Psoas muscle (tissue), 8 donors: ENCODE measurements around the gene MTMR2. TPM values are rescaled to one million over a fixed set of nuclear protein-coding genes. Genes with fewer than 3 reads are reported as not detected.
"Not testable (repeated sequence)": the region's sequence is repeated elsewhere in the genome, so short reads cannot be mapped to it uniquely, and the experiment has no call there.

ENCODE experiments used
- ATAC-seq, 4 donors: fragments of 200-7000 bp; cut with Tn5 transposase; one replicate each; pipeline ENCODE4 v1.9.1; 2020; ENCODE audit warnings: moderate library complexity in 3 of 4, mild to moderate bottlenecking in 2 of 4
- DNase-seq, 2 donors: peaks; one replicate each; pipeline ENCODE4 v3.0.0-alpha.2; 2020
- H3K27ac ChIP-seq: fragments of 200-600 bp; one replicate; pipeline ENCODE4 v1.8.0; 2022
- H3K27me3 ChIP-seq, 3 donors: fragments of 200-600 bp in 1 of 3; one replicate each; pipeline versions ENCODE4 v1.6.1 to v1.8.0; 2013 to 2022; ENCODE audit warnings: low read length in 2 of 3, mild to moderate bottlenecking in 2 of 3, moderate library complexity in 1 of 3; ENCODE audit not compliant: insufficient read depth in 3 of 3
- H3K36me3 ChIP-seq, 2 donors: fragments of 200-600 bp in 1 of 2; one replicate each; pipeline versions ENCODE4 v1.6.1 to v1.8.0; 2013 to 2022; ENCODE audit warnings: low read depth in 1 of 2, mild to moderate bottlenecking in 1 of 2, moderate library complexity in 1 of 2; ENCODE audit not compliant: insufficient read depth in 1 of 2
- H3K4me1 ChIP-seq: fragments of 200-600 bp; one replicate; pipeline ENCODE4 v1.8.0; 2022
- H3K4me3 ChIP-seq: fragments of 200-600 bp; one replicate; pipeline ENCODE4 v1.8.0; 2022; ENCODE audit warnings: mild to moderate bottlenecking
- H3K9me3 ChIP-seq: fragments of 200-600 bp; one replicate; pipeline ENCODE4 v1.8.0; 2022
- WGBS, 3 donors: extraction: QIAGEN DNeasy Blood & Tissue Kit; methylation state at CpG; one replicate each; pipeline versions ENCODE4 v1.1.6 to v1.1.7; 2013; 5-methylcytosine and 5-hydroxymethylcytosine counted together
- intact Hi-C, 2 donors: fragments of 100-400 bp; cut with DNase I; formaldehyde crosslinking; loops; one replicate each; pipeline versions ENCODE4 v1.11.0 to v1.14.2; 2022
- polyA plus RNA-seq, 3 donors: library from polyadenylated mRNA; stranded (reverse); fragments of 200-250 nt; gene quantifications; one replicate each; pipeline ENCODE4 v1.2.3, GENCODE V29; 2013
- total RNA-seq, 4 donors: library from RNA; stranded (reverse); fragmentation: NEBNext Ultra II Directional in 2 of 4; extraction: Animal tissue kit (Norgen Biotek cat#: 25700) in 2 of 4; gene quantifications; one replicate each; pipeline versions ENCODE4 v1.2.1 to v1.2.4, GENCODE V29; 2021 to 2023
- TF ChIP-seq, protein P1 (sequence below): fragments of 200-600 bp; IDR thresholded peaks from one replicate; pipeline ENCODE4 v1.8.0; 2022; ENCODE audit warnings: antibody characterized with exemption
- donor health status: healthy with polysubstance abuse.
- donor health status: DM: no; HTN: no; CAD: no; lungs with moderate emphysema.
- donor health status: Bipolar disorder and iron deficiency.
- donor health status: healthy.
- donor health status: DM: yes; HTN: yes; CAD: no.
- donor health status: DM: no; HTN: no; CAD: no.
- donor health status: DM: no; HTN: no; CAD: no.
- donor health status: DM: yes; HTN: yes; CAD: no.

Gene MTMR2
- total and polyA plus RNA-seq, 7 donors, result 5.4 to 9.9 (median 7.7) TPM

DNA sequence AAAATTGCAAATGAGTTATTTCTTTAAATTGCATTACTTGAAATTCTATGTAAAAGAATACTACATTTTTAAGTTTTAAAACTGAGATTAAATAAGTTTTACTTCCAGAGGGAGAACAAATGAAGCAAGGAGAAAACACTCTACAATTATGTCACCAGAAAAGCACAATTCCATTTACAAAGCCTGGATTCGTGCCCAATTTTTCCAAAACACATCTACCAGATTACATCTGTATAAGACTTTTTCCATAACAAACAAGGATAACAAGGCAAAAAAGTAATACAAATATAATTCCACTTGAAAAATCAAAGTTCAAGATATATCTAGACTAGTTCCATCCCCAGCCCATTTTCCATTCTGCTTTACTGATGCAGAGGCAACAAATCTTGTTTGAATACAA, 40.5 kb downstream of the MTMR2 start:
- no peak for DNase-seq
- H3K27ac ChIP-seq, result no peak overlapping the region
- ATAC-seq, result no peak
- H3K9me3 ChIP-seq, result no peaks in the 10 kb centered on the region
- H3K4me3 ChIP-seq, result no peak overlapping the region
- no peaks in the 10 kb centered on the region for H3K27me3 ChIP-seq
- H3K36me3 ChIP-seq, result peaks cover 0 to 33% of the 10 kb centered on the region in 2 donors
- H3K4me1 ChIP-seq, result peaks cover 3% of the 10 kb centered on the region
- WGBS, 3 donors, result 65 to 76% (median 73%) methylated on average over 1 of the region's 1 CpG
- intact Hi-C loops, result no loop called here
- TF ChIP-seq, protein P1, sequence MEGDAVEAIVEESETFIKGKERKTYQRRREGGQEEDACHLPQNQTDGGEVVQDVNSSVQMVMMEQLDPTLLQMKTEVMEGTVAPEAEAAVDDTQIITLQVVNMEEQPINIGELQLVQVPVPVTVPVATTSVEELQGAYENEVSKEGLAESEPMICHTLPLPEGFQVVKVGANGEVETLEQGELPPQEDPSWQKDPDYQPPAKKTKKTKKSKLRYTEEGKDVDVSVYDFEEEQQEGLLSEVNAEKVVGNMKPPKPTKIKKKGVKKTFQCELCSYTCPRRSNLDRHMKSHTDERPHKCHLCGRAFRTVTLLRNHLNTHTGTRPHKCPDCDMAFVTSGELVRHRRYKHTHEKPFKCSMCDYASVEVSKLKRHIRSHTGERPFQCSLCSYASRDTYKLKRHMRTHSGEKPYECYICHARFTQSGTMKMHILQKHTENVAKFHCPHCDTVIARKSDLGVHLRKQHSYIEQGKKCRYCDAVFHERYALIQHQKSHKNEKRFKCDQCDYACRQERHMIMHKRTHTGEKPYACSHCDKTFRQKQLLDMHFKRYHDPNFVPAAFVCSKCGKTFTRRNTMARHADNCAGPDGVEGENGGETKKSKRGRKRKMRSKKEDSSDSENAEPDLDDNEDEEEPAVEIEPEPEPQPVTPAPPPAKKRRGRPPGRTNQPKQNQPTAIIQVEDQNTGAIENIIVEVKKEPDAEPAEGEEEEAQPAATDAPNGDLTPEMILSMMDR, result no peak

DNA sequence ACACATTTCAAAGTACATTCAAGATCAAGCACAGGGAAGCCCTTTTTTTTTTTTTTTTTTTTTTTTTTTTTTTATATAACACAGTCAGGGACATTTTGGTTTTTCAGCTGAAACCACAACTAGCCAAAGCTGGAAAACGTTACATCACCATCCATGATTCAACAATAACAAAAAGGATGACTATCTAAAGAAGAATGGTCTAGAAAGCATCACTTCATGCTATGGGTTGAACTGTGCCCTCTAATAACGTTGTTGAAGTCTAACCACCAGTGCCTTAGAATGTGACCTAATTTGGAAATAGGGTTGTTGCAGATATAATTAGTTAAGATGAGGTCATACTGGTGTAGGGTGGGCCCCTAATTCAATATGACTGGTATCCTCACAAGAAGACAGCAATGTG, 46.6 kb downstream of the MTMR2 start:
- no peak for ATAC-seq

DNA sequence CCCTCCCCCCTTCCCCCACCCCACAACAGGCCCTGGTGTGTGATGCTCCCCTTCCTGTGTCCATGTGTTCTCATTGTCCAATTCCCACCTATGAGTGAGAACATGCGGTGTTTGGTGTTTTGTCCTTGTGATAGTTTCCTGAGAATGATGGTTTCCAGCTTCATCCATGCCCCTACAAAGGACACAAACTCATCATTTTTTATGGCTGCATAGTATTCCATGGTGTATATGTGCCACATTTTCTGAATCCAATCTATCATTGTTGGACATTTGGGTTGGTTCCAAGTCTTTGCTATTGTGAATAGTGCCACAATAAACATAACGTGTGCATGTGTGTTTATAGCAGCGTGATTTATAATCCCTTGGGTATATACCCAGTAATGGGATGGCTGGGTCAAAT, 53.0 kb downstream of the MTMR2 start:
- ATAC-seq, H3K27me3 ChIP-seq, H3K4me1 ChIP-seq, DNase-seq, H3K27ac ChIP-seq, intact Hi-C loops, H3K4me3 ChIP-seq, H3K36me3 ChIP-seq, H3K9me3 ChIP-seq: not testable (repeated sequence)
- 91 to 97% (median 97%) methylated on average over 3 of the region's 3 CpGs for WGBS, 3 donors

More for the DNA sequence above, 46.6 kb downstream of the MTMR2 start:
- H3K9me3 ChIP-seq, result no peaks in the 10 kb centered on the region
- intact Hi-C loops, result no loop called here
- H3K27me3 ChIP-seq, result no peaks in the 10 kb centered on the region
- H3K36me3 ChIP-seq, result peaks cover 0 to 11% of the 10 kb centered on the region in 2 donors
- no peak for DNase-seq
- H3K4me1 ChIP-seq, result no peaks in the 10 kb centered on the region
- WGBS, 3 donors, result 83 to 94% (median 89%) methylated on average over 2 of the region's 2 CpGs
- no peak overlapping the region for H3K27ac ChIP-seq
- TF ChIP-seq, protein P1, result no peak
- no peak overlapping the region for H3K4me3 ChIP-seq

DNA sequence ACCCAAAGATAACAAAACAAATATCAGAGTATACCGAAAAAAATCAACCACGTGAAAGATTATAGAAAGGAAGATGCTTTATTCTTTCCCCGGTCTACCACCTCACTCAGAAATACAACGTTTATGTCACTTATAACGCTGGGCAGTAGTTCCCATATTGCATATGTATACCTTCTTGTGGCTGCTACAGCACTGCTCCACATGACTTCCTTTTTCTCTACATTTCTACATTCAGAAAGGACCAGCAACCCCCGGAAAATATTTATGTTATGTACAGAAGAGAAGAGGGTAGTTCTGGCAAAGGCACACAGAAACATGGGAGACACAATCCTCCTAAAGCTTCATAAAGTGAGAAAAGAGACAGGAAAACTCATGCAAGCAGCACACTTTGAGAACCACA, 56.8 kb downstream of the MTMR2 start:
- Histone ChIP-seq H3K27me3 (no peaks in the 10 kb centered on the region), H3K4me1 (no peaks in the 10 kb centered on the region), H3K27ac (no peak overlapping the region), H3K4me3 (no peak overlapping the region), H3K9me3 (no peaks in the 10 kb centered on the region), H3K36me3 (peaks cover 0 to 15% of the 10 kb centered on the region in 2 donors)
- TF ChIP-seq, protein P1, result no peak
- 90 to 94% (median 93%) methylated on average over 6 of the region's 6 CpGs for WGBS, 3 donors
- intact Hi-C loops, result no loop called here
- DNase-seq (no peak), ATAC-seq (no peak)

DNA sequence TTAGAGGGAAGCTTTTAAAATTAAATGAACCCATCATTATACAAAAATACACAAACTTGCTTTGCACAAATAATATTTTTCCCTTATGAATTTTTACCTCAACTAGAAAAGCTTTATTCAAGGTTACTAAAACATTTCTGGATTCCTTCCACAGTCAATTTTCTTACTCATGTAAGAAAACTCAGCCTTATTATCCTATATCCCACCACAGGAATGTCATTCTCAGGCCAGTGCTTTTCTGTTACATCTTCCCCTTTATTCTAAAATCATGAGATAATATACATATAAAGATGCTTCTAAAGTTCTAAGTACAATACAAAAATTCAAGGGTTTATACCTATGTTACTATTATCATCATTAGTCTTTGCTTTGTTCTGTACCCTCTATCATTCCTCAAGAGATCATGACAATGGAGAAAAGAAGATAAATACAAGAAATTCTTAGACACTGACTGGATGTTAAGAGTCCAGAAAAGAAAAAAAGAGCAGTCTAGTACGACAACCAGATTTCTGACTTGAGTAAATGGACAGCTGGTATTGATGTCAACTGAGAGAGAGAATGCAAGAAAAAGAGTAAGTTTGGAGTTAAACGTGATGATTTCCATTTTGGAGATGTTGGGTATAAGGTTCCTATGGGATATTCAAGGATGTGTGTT, 60.3 kb downstream of the MTMR2 start:
- TF ChIP-seq, protein P1, result no peak
- 87 to 95% (median 89%) methylated on average over 2 of the region's 2 CpGs for WGBS, 3 donors
- H3K36me3 ChIP-seq, result peaks cover 0 to 40% of the 10 kb centered on the region in 2 donors
- H3K27me3 ChIP-seq, result no peaks in the 10 kb centered on the region
- H3K27ac ChIP-seq, result no peak overlapping the region
- H3K9me3 ChIP-seq, result no peaks in the 10 kb centered on the region
- ATAC-seq (no peak), DNase-seq (no peak)
- no peaks in the 10 kb centered on the region for H3K4me1 ChIP-seq
- intact Hi-C loops, result no loop called here
- no peak overlapping the region for H3K4me3 ChIP-seq

DNA sequence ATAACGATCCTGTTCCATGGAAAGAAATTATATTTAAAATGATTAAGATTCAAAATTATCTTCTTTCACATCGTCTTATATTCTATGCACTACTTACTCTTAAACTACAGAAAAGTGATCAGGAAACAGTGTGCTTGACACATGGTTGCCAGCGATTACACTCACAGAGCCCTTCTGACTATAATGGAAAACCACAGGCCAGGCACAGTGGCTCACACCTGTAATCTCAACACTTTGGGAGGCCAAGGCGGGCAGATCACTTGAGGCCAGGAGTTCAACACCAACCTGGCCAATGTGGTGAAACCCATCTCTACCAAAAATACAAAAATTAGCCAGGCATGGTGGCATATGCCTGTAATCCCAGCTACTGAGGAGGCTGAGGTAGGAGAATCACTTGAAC, 63.9 kb downstream of the MTMR2 start:
- WGBS, 3 donors, result 95 to 98% (median 96%) methylated on average over 4 of the region's 4 CpGs
- H3K4me3 ChIP-seq, H3K27ac ChIP-seq, H3K9me3 ChIP-seq, H3K27me3 ChIP-seq, H3K4me1 ChIP-seq, ATAC-seq, DNase-seq, intact Hi-C loops: not testable (repeated sequence)
- H3K36me3 ChIP-seq, result peaks cover 2 to 67% of the 10 kb centered on the region in 2 donors

DNA sequence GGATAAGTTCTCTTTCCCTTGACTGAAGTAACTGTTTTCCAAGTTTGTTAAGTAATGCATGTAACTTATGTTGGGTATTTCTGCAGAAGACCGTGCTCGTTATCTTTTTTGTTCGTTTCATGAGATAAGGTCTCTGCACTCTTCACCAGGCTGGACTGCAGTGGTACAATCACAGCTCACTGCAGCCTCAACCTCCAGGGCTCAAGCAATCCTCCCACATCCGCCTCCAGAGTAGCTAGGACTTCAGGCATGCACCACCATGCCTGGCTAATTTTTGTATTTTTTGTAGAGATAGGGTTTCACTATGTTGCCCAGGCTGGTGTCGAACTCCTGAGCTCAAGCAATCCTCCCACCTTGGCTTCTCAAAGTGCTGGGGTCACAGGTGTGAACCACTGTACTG, 69.5 kb downstream of the MTMR2 start:
- ATAC-seq, result not testable (repeated sequence)

More for the DNA sequence above, 69.5 kb downstream of the MTMR2 start:
- H3K36me3 ChIP-seq, result peaks cover 4 to 71% of the 10 kb centered on the region in 2 donors
- DNase-seq, H3K4me3 ChIP-seq, intact Hi-C loops, H3K27me3 ChIP-seq, H3K27ac ChIP-seq, H3K4me1 ChIP-seq, H3K9me3 ChIP-seq: not testable (repeated sequence)
- 85 to 93% (median 87%) methylated on average over 5 of the region's 5 CpGs for WGBS, 3 donors
